CD8-positive, alpha-beta memory T cell (primary cell): ENCODE results near the gene ITGA1. TPM values are rescaled to one million over a fixed set of nuclear protein-coding genes. Genes with fewer than 3 reads are reported as not detected.

Experiments
- CTCF ChIA-PET: fragments of 350-600 bp; sonication (Branson Sonifier 250); formaldehyde crosslinking; loops from one replicate; lab custom pipeline; 2021; ENCODE audit warnings: antibody characterized with exemption; lab: Charles Lee
- POLR2A ChIA-PET: fragments of 350-600 bp; sonication (Branson Sonifier 250); formaldehyde crosslinking; loops from one replicate; lab custom pipeline; 2021; ENCODE audit warnings: antibody characterized with exemption; lab: Charles Lee
- DNase-seq, 5 donors: peaks; one replicate each; pipeline versions ENCODE4 v3.0.0 to v3.0.0-alpha.2; 2020 to 2022; ENCODE audit warnings: mixed read lengths in 1 of 5
- H3K27ac ChIP-seq: one replicate; pipeline ENCODE4 v1.7.0; 2013; ENCODE audit warnings: low read depth, mild to moderate bottlenecking, low read length, moderate library complexity
- H3K27me3 ChIP-seq: 2 replicates; pipeline ENCODE4 v1.7.0; 2013; ENCODE audit warnings: low read length, mild to moderate bottlenecking; ENCODE audit not compliant: insufficient read depth, poor library complexity, severe bottlenecking
- H3K36me3 ChIP-seq: 2 replicates; pipeline ENCODE4 v1.7.0; 2013; ENCODE audit warnings: mild to moderate bottlenecking, low read length, moderate library complexity; ENCODE audit not compliant: insufficient read depth
- H3K4me1 ChIP-seq: 2 replicates; pipeline ENCODE4 v1.7.0; 2013; ENCODE audit warnings: mild to moderate bottlenecking, low read length, moderate library complexity; ENCODE audit not compliant: insufficient read depth
- H3K4me3 ChIP-seq: 2 replicates; pipeline ENCODE4 v1.7.0; 2013; ENCODE audit warnings: mild to moderate bottlenecking, low read length
- H3K9me3 ChIP-seq: 2 replicates; pipeline ENCODE4 v1.7.0; 2013; ENCODE audit warnings: mild to moderate bottlenecking, low read length
- H3K27ac Mint-ChIP-seq, 8 donors: one replicate each; pipeline ENCODE4 v1.8.0; 2020 to 2021; ENCODE audit warnings: mixed read lengths in 8 of 8, mild to moderate bottlenecking in 6 of 8, inconsistent platforms in 3 of 8, moderate library complexity in 3 of 8
- H3K27me3 Mint-ChIP-seq, 2 donors: one replicate each; pipeline ENCODE4 v1.8.0; 2020 to 2021; ENCODE audit warnings: mixed read lengths in 2 of 2, mild to moderate bottlenecking in 1 of 2, moderate library complexity in 1 of 2
- H3K36me3 Mint-ChIP-seq, 3 donors: one replicate each; pipeline ENCODE4 v1.8.0; 2020 to 2021; ENCODE audit warnings: mixed read lengths in 3 of 3, inconsistent platforms in 1 of 3, mild to moderate bottlenecking in 1 of 3
- H3K4me1 Mint-ChIP-seq, 3 donors: one replicate each; pipeline ENCODE4 v1.8.0; 2020 to 2021; ENCODE audit warnings: mixed read lengths in 3 of 3, inconsistent platforms in 1 of 3, mild to moderate bottlenecking in 1 of 3
- H3K4me3 Mint-ChIP-seq, 7 donors: one replicate each; pipeline ENCODE4 v1.8.0; 2020 to 2021; ENCODE audit warnings: mixed read lengths in 7 of 7, mild to moderate bottlenecking in 6 of 7, moderate library complexity in 4 of 7, inconsistent platforms in 2 of 7
- H3K9me3 Mint-ChIP-seq, 5 donors: one replicate each; pipeline ENCODE4 v1.8.0; 2020 to 2022; ENCODE audit warnings: mixed read lengths in 5 of 5, mild to moderate bottlenecking in 3 of 5, moderate library complexity in 2 of 5, inconsistent platforms in 1 of 5
- polyA plus RNA-seq: library from polyadenylated mRNA; unstranded; fragments of 300-500 nt; fragmentation: Illumina TruSeq; gene quantifications from one replicate; pipeline ENCODE4 v1.2.3, GENCODE V29; 2021
- total RNA-seq, 2 experiments: library from RNA; stranded (reverse); gene quantifications; one replicate each; pipeline ENCODE4 v1.2.3, GENCODE V29; 2021

The ITGA1 gene
- total and polyA plus RNA-seq, 3 experiments from 2014 or later, result 16.5 to 26.3 (median 21.9) TPM

- Mint-ChIP-seq H3K4me3 (no peak overlapping the region), H3K9me3 (no peaks in the 10 kb centered on the region), H3K27me3 (no peaks in the 10 kb centered on the region), H3K27ac (peak overlapping the region in 2 of 8 donors; percentile 8 to 80), H3K36me3 (no peaks in the 10 kb centered on the region), H3K4me1 (peaks cover 70 to 74% (median 74%) of the 10 kb centered on the region in 3 donors)
- Histone ChIP-seq H3K36me3 (no peaks in the 10 kb centered on the region), H3K27me3 (no peaks in the 10 kb centered on the region), H3K4me3 (no peak overlapping the region), H3K27ac (no peak overlapping the region), H3K4me1 (peaks cover 40% of the 10 kb centered on the region), H3K9me3 (no peaks in the 10 kb centered on the region)
- ChIA-PET CTCF (interaction anchor here (2.0 kb wide), 1 partner anchor 53 kb away, joined by 5 read pairs; no protein-coding TSS in a partner anchor), POLR2A (no interaction called here)
- DNase-seq, result no peak
These were observed 41.2 kb upstream of the ITGA1 start for GRCh38 chr5:52746539-52746938.

GRCh38 chr5:52748590-52748989 is 39.1 kb upstream of the ITGA1 start:
- peaks cover 50 to 54% (median 54%) of the 10 kb centered on the region in 3 donors for H3K4me1 Mint-ChIP-seq
- no peaks in the 10 kb centered on the region for H3K36me3 Mint-ChIP-seq
- peak in 1 of 5 donors; percentile 24 for DNase-seq
- Histone ChIP-seq H3K4me3 (no peak overlapping the region), H3K4me1 (peaks cover 21% of the 10 kb centered on the region), H3K27ac (no peak overlapping the region), H3K9me3 (no peaks in the 10 kb centered on the region), H3K27me3 (no peaks in the 10 kb centered on the region), H3K36me3 (no peaks in the 10 kb centered on the region)
- CTCF ChIA-PET, result interaction anchor here (0.6 kb wide), 1 partner anchor 23 kb away, joined by 3 read pairs; no protein-coding TSS in a partner anchor
- POLR2A ChIA-PET, result no interaction called here
- no peaks in the 10 kb centered on the region for H3K9me3 Mint-ChIP-seq
- H3K27me3 Mint-ChIP-seq, result no peaks in the 10 kb centered on the region
- peak overlapping the region in 2 of 7 donors; percentile 38 to 55 for H3K4me3 Mint-ChIP-seq
- H3K27ac Mint-ChIP-seq, result peak overlapping the region in 1 of 8 donors; percentile 51

DNA sequence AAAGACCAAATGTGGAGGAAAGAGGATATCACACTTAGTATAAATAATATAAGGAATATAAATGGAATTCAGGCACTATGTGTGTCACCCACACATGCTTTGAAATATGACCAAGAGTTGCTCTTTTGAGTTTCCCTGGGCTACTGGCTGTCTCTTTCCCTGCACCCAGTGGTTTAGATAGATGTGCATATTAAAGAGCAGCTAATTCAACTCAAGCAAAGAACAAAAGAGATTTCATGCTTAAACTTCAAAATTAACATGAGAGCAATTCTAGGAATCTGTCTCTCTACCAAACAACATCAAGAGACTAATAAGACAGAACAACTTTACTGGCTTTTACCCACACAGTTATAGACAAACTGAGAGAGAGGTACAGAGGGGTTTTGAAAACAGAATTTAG is 38.0 kb upstream of the ITGA1 start:
- ChIA-PET POLR2A (no interaction called here), CTCF (interaction anchor here (1.2 kb wide), 1 partner anchor 37 kb away, joined by 3 read pairs; the partner anchor contains the start of genes ITGA1 and PELO)
- no peaks in the 10 kb centered on the region for H3K9me3 Mint-ChIP-seq
- H3K27me3 ChIP-seq, result no peaks in the 10 kb centered on the region
- peaks cover 41 to 48% (median 45%) of the 10 kb centered on the region in 3 donors for H3K4me1 Mint-ChIP-seq
- peaks cover 10% of the 10 kb centered on the region for H3K4me1 ChIP-seq
- no peak for DNase-seq
- H3K9me3 ChIP-seq, result no peaks in the 10 kb centered on the region
- H3K36me3 ChIP-seq, result no peaks in the 10 kb centered on the region
- H3K27ac ChIP-seq, result no peak overlapping the region
- no peaks in the 10 kb centered on the region for H3K36me3 Mint-ChIP-seq
- H3K27ac Mint-ChIP-seq, result peak overlapping the region in 1 of 8 donors; percentile 18
- H3K4me3 ChIP-seq, result no peak overlapping the region
- no peak overlapping the region for H3K4me3 Mint-ChIP-seq
- H3K27me3 Mint-ChIP-seq, result no peaks in the 10 kb centered on the region

GRCh38 chr5:52751137-52751536 is 36.6 kb upstream of the ITGA1 start:
- Histone ChIP-seq H3K27me3 (no peaks in the 10 kb centered on the region), H3K36me3 (no peaks in the 10 kb centered on the region), H3K27ac (no peak overlapping the region), H3K4me1 (no peaks in the 10 kb centered on the region), H3K9me3 (no peaks in the 10 kb centered on the region), H3K4me3 (no peak overlapping the region)
- POLR2A ChIA-PET, result no interaction called here
- no peak for DNase-seq
- Mint-ChIP-seq H3K9me3 (no peaks in the 10 kb centered on the region), H3K4me3 (no peak overlapping the region), H3K36me3 (no peaks in the 10 kb centered on the region), H3K27me3 (no peaks in the 10 kb centered on the region), H3K4me1 (peaks cover 27 to 33% (median 30%) of the 10 kb centered on the region in 3 donors), H3K27ac (peak overlapping the region in 1 of 8 donors; percentile 23)
- CTCF ChIA-PET, result no interaction called here

DNA sequence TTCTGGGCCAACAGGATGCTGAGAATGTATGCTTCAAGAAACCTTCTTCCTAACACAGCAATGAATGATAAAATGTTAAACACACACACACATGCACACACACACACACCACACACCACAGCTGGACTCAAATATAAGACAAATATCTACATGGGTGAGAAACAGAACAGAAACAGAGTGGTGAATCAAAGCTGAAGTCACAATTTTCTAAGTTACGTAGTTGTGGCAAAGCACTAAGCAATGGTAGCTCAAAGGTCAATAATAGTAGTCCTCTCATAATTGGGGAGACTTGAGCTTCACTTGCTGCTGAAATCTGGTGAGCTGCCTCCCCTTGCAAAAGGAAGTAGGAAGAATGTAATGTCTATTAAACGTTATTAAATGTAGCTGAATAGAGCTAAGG is 33.7 kb upstream of the ITGA1 start:
- peaks cover 0 to 2% (median 0%) of the 10 kb centered on the region in 5 donors for H3K9me3 Mint-ChIP-seq
- no peak for DNase-seq
- H3K27me3 Mint-ChIP-seq, result no peaks in the 10 kb centered on the region
- no peaks in the 10 kb centered on the region for H3K27me3 ChIP-seq
- no peaks in the 10 kb centered on the region for H3K9me3 ChIP-seq
- POLR2A ChIA-PET, result interaction anchor here (1.7 kb wide), 1 partner anchor 10 kb away, joined by 7 read pairs; no protein-coding TSS in a partner anchor
- H3K4me1 ChIP-seq, result no peaks in the 10 kb centered on the region
- no peaks in the 10 kb centered on the region for H3K36me3 Mint-ChIP-seq
- H3K27ac Mint-ChIP-seq, result no peak overlapping the region
- H3K4me1 Mint-ChIP-seq, result peaks cover 8 to 15% (median 10%) of the 10 kb centered on the region in 3 donors
- no peak overlapping the region for H3K4me3 Mint-ChIP-seq
- CTCF ChIA-PET, result interaction anchor here (0.9 to 1.0 kb wide), 2 partner anchors 20 to 22 kb away, joined by 3 read pairs; no protein-coding TSS in a partner anchor
- no peak overlapping the region for H3K27ac ChIP-seq
- no peaks in the 10 kb centered on the region for H3K36me3 ChIP-seq
- H3K4me3 ChIP-seq, result no peak overlapping the region

- Histone ChIP-seq H3K4me1 (no peaks in the 10 kb centered on the region), H3K4me3 (no peak overlapping the region), H3K36me3 (no peaks in the 10 kb centered on the region), H3K27ac (no peak overlapping the region), H3K9me3 (no peaks in the 10 kb centered on the region), H3K27me3 (no peaks in the 10 kb centered on the region)
- peaks cover 0 to 5% (median 0%) of the 10 kb centered on the region in 3 donors for H3K4me1 Mint-ChIP-seq
- ChIA-PET POLR2A (no interaction called here), CTCF (interaction anchor here (1.3 kb wide), 1 partner anchor 18 kb away, joined by 3 read pairs; no protein-coding TSS in a partner anchor)
- peaks cover 0 to 2% (median 0%) of the 10 kb centered on the region in 5 donors for H3K9me3 Mint-ChIP-seq
- H3K36me3 Mint-ChIP-seq, result no peaks in the 10 kb centered on the region
- peaks cover 0 to 3% of the 10 kb centered on the region in 2 donors for H3K27me3 Mint-ChIP-seq
- no peak overlapping the region for H3K27ac Mint-ChIP-seq
- DNase-seq, result no peak
- H3K4me3 Mint-ChIP-seq, result no peak overlapping the region
These were observed 30.2 kb upstream of the ITGA1 start for GRCh38 chr5:52757527-52757926.

GRCh38 chr5:52758014-52758413 is 29.7 kb upstream of the ITGA1 start:
- Histone ChIP-seq H3K4me1 (no peaks in the 10 kb centered on the region), H3K9me3 (no peaks in the 10 kb centered on the region), H3K4me3 (no peak overlapping the region), H3K27ac (no peak overlapping the region), H3K27me3 (no peaks in the 10 kb centered on the region), H3K36me3 (no peaks in the 10 kb centered on the region)
- CTCF ChIA-PET, result no interaction called here
- Mint-ChIP-seq H3K4me1 (peaks cover 0 to 5% (median 0%) of the 10 kb centered on the region in 3 donors), H3K36me3 (no peaks in the 10 kb centered on the region), H3K9me3 (peaks cover 0 to 2% (median 0%) of the 10 kb centered on the region in 5 donors), H3K27ac (no peak overlapping the region), H3K4me3 (no peak overlapping the region), H3K27me3 (peaks cover 0 to 3% of the 10 kb centered on the region in 2 donors)
- no peak for DNase-seq
- POLR2A ChIA-PET, result no interaction called here

DNA sequence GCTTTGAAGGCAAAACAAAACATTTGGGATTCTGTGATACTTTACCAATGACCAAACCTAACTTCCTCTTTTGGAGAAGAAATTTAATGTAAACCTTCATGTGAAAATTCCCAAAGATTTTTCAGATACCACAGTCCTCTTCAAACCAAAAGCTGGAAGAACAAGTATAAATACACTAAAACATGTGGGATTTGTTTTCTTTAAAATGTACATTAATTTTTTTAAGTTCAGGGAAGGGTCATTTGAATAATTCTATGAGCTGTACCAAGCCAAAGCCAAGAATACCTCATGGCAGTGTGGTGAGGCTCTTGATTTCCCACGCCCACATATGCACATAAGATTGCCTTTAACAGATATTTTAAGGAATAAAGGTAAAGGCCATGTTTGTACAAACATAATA is 28.4 kb upstream of the ITGA1 start:
- Mint-ChIP-seq H3K9me3 (peaks cover 0 to 2% (median 0%) of the 10 kb centered on the region in 5 donors), H3K27me3 (peaks cover 0 to 3% of the 10 kb centered on the region in 2 donors), H3K4me3 (no peak overlapping the region), H3K4me1 (no peaks in the 10 kb centered on the region), H3K27ac (no peak overlapping the region), H3K36me3 (no peaks in the 10 kb centered on the region)
- H3K27me3 ChIP-seq, result no peaks in the 10 kb centered on the region
- H3K4me1 ChIP-seq, result no peaks in the 10 kb centered on the region
- H3K36me3 ChIP-seq, result no peaks in the 10 kb centered on the region
- H3K27ac ChIP-seq, result no peak overlapping the region
- no peak for DNase-seq
- no peak overlapping the region for H3K4me3 ChIP-seq
- POLR2A ChIA-PET, result no interaction called here
- H3K9me3 ChIP-seq, result no peaks in the 10 kb centered on the region
- CTCF ChIA-PET, result interaction anchor here (1.6 kb wide), 1 partner anchor 16 kb away, joined by 4 read pairs; no protein-coding TSS in a partner anchor
